Measurements from ENCODE around the gene SCARB1.

- no peak for TF ChIP-seq EZH2 (IDR thresholded peaks at IDR 0.05; ENCODE audit: insufficient read depth, poor library complexity, severe bottlenecking)
- no peak for TF ChIP-seq EZH2phosphoT487 (IDR thresholded peaks at IDR 0.05; ENCODE audit: insufficient read depth, low read depth)
Observed at GRCh38 chr12:124817076-124818000, 46.3 kb downstream of the SCARB1 start.
